Endothelial cell of umbilical vein (primary cell): ENCODE data around the gene DDX27.

ENCODE experiments used
- CTCF ChIP-seq, 2 donors: IDR thresholded peaks; 1 replicate in 1 of 2; 2 replicates in 1 of 2; pipeline ENCODE4 v1.5.1; 2011; ENCODE audit warnings: low read length in 2 of 2, mild to moderate bottlenecking in 2 of 2, moderate library complexity in 2 of 2, control low read depth in 1 of 2, inconsistent platforms in 1 of 2, low read depth in 1 of 2; ENCODE audit not compliant: insufficient read depth in 1 of 2; ENCODE audit errors: extremely low read depth in 1 of 2
- POLR2AphosphoS5 ChIP-seq: IDR thresholded peaks from 2 replicates; pipeline ENCODE4 v1.6.1; 2012; ENCODE audit warnings: low read depth, mild to moderate bottlenecking, control low read depth, low read length, moderate library complexity; ENCODE audit not compliant: insufficient read depth

- TF ChIP-seq CTCF (IDR thresholded peaks at IDR 0.05; ENCODE audit: extremely low read depth in 1 of 2, insufficient read depth in 1 of 2, low read depth in 1 of 2, low read length in 2 of 2) = no peak
- TF ChIP-seq POLR2AphosphoS5 = no peak
Observed at GRCh38 chr20:49276961-49277785, 58.0 kb downstream of the DDX27 start.
